Activated CD4-positive, alpha-beta T cell treated with anti-CD3 and anti-CD28 coated beads, Interleukin-2, amount 10 ng/mL, durations not matched to agents 24 days and 14 days (primary cell): ENCODE data around the gene ZBTB37. TPM values are rescaled to one million over a fixed set of nuclear protein-coding genes. Genes with fewer than 3 reads are reported as not detected.
"Not testable (repeated sequence)": the region's sequence is repeated elsewhere in the genome, so short reads cannot be mapped to it uniquely, and the experiment has no call there.

Experiments
- DNase-seq: peaks from one replicate; pipeline ENCODE4 v3.0.0; 2022
- H3K27ac Mint-ChIP-seq: one replicate; pipeline ENCODE4 v1.8.0; 2022; ENCODE audit warnings: mild to moderate bottlenecking, mixed read lengths
- H3K27me3 Mint-ChIP-seq: one replicate; pipeline ENCODE4 v1.8.0; 2022; ENCODE audit warnings: mixed read lengths
- H3K36me3 Mint-ChIP-seq: one replicate; pipeline ENCODE4 v1.8.0; 2022; ENCODE audit warnings: low read depth, mild to moderate bottlenecking, mixed read lengths
- H3K4me1 Mint-ChIP-seq: one replicate; pipeline ENCODE4 v1.8.0; 2021; ENCODE audit warnings: mixed read lengths
- H3K4me3 Mint-ChIP-seq: one replicate; pipeline ENCODE4 v1.8.0; 2022; ENCODE audit warnings: mild to moderate bottlenecking, moderate library complexity, mixed read lengths
- H3K9me3 Mint-ChIP-seq: one replicate; pipeline ENCODE4 v1.8.0; 2021; ENCODE audit warnings: mixed read lengths
- intact Hi-C: fragments of 100-400 bp; cut with micrococcal nuclease; formaldehyde crosslinking; loops from one replicate; pipeline ENCODE4 v1.15.1; 2023
- total RNA-seq: library from RNA; stranded (reverse); gene quantifications from 2 replicates; pipeline ENCODE4 v1.2.3, GENCODE V29; 2022

Gene ZBTB37
- total RNA-seq, 1 donor from 2014 or later = 9.1 TPM

- H3K36me3 Mint-ChIP-seq = peaks cover 50% of the 10 kb centered on the region
- intact Hi-C loops = loop anchor here (2.0 kb wide), 1 partner anchor 346 kb away; no protein-coding TSS in a partner anchor
- DNase-seq = peak; percentile 81
- no peaks in the 10 kb centered on the region for H3K27me3 Mint-ChIP-seq
- H3K9me3 Mint-ChIP-seq = no peaks in the 10 kb centered on the region
- H3K4me3 Mint-ChIP-seq = peak overlapping the region; percentile 65
- H3K4me1 Mint-ChIP-seq = peaks cover 42% of the 10 kb centered on the region
- H3K27ac Mint-ChIP-seq = peak overlapping the region; percentile 83
These were observed 2.3 kb downstream of the ZBTB37 start for GRCh38 chr1:173870252-173871075.

- intact Hi-C loops = loop anchor here (2.0 kb wide), 1 partner anchor 346 kb away; no protein-coding TSS in a partner anchor
- H3K4me3 Mint-ChIP-seq = peak overlapping the region; percentile 65
These were observed 2.9 kb downstream of the ZBTB37 start for GRCh38 chr1:173871091-173871490.

GRCh38 chr1:173871500-173871899, 3.3 kb downstream of the ZBTB37 start:
- no peak for DNase-seq
- H3K36me3 Mint-ChIP-seq = peaks cover 46% of the 10 kb centered on the region
- no peaks in the 10 kb centered on the region for H3K27me3 Mint-ChIP-seq
- H3K9me3 Mint-ChIP-seq = no peaks in the 10 kb centered on the region
- peaks cover 34% of the 10 kb centered on the region for H3K4me1 Mint-ChIP-seq
- intact Hi-C loops = loop anchor here (2.0 kb wide), 1 partner anchor 345 kb away; no protein-coding TSS in a partner anchor
- no peak overlapping the region for H3K4me3 Mint-ChIP-seq
- H3K27ac Mint-ChIP-seq = peak overlapping the region; percentile 64

More at GRCh38 chr1:173871091-173871490, 2.9 kb downstream of the ZBTB37 start:
- Mint-ChIP-seq H3K4me1 (peaks cover 38% of the 10 kb centered on the region), H3K36me3 (peaks cover 49% of the 10 kb centered on the region), H3K9me3 (no peaks in the 10 kb centered on the region), H3K27me3 (no peaks in the 10 kb centered on the region), H3K27ac (peak overlapping the region; percentile 83)
- no peak for DNase-seq

GRCh38 chr1:173876732-173877131, 8.6 kb downstream of the ZBTB37 start:
- Mint-ChIP-seq H3K9me3 (no peaks in the 10 kb centered on the region), H3K27me3 (no peaks in the 10 kb centered on the region), H3K4me1 (peaks cover 4% of the 10 kb centered on the region), H3K27ac (no peak overlapping the region), H3K36me3 (peaks cover 44% of the 10 kb centered on the region), H3K4me3 (no peak overlapping the region)
- no peak for DNase-seq
- intact Hi-C loops = no loop called here

- H3K36me3 Mint-ChIP-seq = peaks cover 41% of the 10 kb centered on the region
- no peaks in the 10 kb centered on the region for H3K27me3 Mint-ChIP-seq
- intact Hi-C loops = no loop called here
These were observed 10.1 kb downstream of the ZBTB37 start for GRCh38 chr1:173878251-173878650.

GRCh38 chr1:173881117-173881516, 12.9 kb downstream of the ZBTB37 start:
- H3K4me1 Mint-ChIP-seq, intact Hi-C loops, H3K27ac Mint-ChIP-seq, H3K4me3 Mint-ChIP-seq, H3K27me3 Mint-ChIP-seq, DNase-seq, H3K9me3 Mint-ChIP-seq: not testable (repeated sequence)
- H3K36me3 Mint-ChIP-seq = peaks cover 37% of the 10 kb centered on the region

More at GRCh38 chr1:173878251-173878650, 10.1 kb downstream of the ZBTB37 start:
- H3K4me1 Mint-ChIP-seq = peaks cover 2% of the 10 kb centered on the region
- no peak overlapping the region for H3K27ac Mint-ChIP-seq
- H3K9me3 Mint-ChIP-seq = no peaks in the 10 kb centered on the region
- no peak overlapping the region for H3K4me3 Mint-ChIP-seq
- DNase-seq = no peak

GRCh38 chr1:173884701-173885100, 16.5 kb downstream of the ZBTB37 start:
- Mint-ChIP-seq H3K27ac (no peak overlapping the region), H3K4me3 (no peak overlapping the region), H3K4me1 (peaks cover 11% of the 10 kb centered on the region), H3K36me3 (peaks cover 36% of the 10 kb centered on the region), H3K9me3 (no peaks in the 10 kb centered on the region), H3K27me3 (no peaks in the 10 kb centered on the region)
- no peak for DNase-seq
- intact Hi-C loops = no loop called here

- H3K9me3 Mint-ChIP-seq = no peaks in the 10 kb centered on the region
These were observed 18.8 kb downstream of the ZBTB37 start for GRCh38 chr1:173886746-173887611.

GRCh38 chr1:173887627-173888026, 19.4 kb downstream of the ZBTB37 start:
- no peaks in the 10 kb centered on the region for H3K9me3 Mint-ChIP-seq
- intact Hi-C loops = no loop called here
- peaks cover 31% of the 10 kb centered on the region for H3K36me3 Mint-ChIP-seq
- no peak overlapping the region for H3K27ac Mint-ChIP-seq
- no peaks in the 10 kb centered on the region for H3K27me3 Mint-ChIP-seq
- peaks cover 11% of the 10 kb centered on the region for H3K4me1 Mint-ChIP-seq
- no peak overlapping the region for H3K4me3 Mint-ChIP-seq
- no peak for DNase-seq

More at GRCh38 chr1:173886746-173887611, 18.8 kb downstream of the ZBTB37 start:
- Mint-ChIP-seq H3K27me3 (no peaks in the 10 kb centered on the region), H3K36me3 (peaks cover 33% of the 10 kb centered on the region), H3K4me3 (no peak overlapping the region), H3K4me1 (peaks cover 11% of the 10 kb centered on the region), H3K27ac (peak overlapping the region; percentile 16)
- intact Hi-C loops = no loop called here
- DNase-seq = no peak

- no peaks in the 10 kb centered on the region for H3K27me3 Mint-ChIP-seq
- H3K36me3 Mint-ChIP-seq = peaks cover 33% of the 10 kb centered on the region
- no peaks in the 10 kb centered on the region for H3K9me3 Mint-ChIP-seq
- no peak for DNase-seq
- intact Hi-C loops = no loop called here
- H3K4me1 Mint-ChIP-seq = peaks cover 11% of the 10 kb centered on the region
- no peak overlapping the region for H3K27ac Mint-ChIP-seq
- H3K4me3 Mint-ChIP-seq = no peak overlapping the region
These were observed 20.6 kb downstream of the ZBTB37 start for GRCh38 chr1:173888749-173889148.

GRCh38 chr1:173889885-173890284, 21.7 kb downstream of the ZBTB37 start:
- DNase-seq = no peak
- Mint-ChIP-seq H3K4me1 (peaks cover 11% of the 10 kb centered on the region), H3K27me3 (no peaks in the 10 kb centered on the region), H3K36me3 (peaks cover 37% of the 10 kb centered on the region), H3K27ac (no peak overlapping the region), H3K9me3 (no peaks in the 10 kb centered on the region), H3K4me3 (no peak overlapping the region)
- intact Hi-C loops = no loop called here

GRCh38 chr1:173893611-173894010, 25.4 kb downstream of the ZBTB37 start:
- H3K27ac Mint-ChIP-seq = no peak overlapping the region
- H3K4me1 Mint-ChIP-seq = no peaks in the 10 kb centered on the region
- H3K36me3 Mint-ChIP-seq = peaks cover 16% of the 10 kb centered on the region
- no peak for DNase-seq
- no peak overlapping the region for H3K4me3 Mint-ChIP-seq
- H3K27me3 Mint-ChIP-seq = no peaks in the 10 kb centered on the region
- no peaks in the 10 kb centered on the region for H3K9me3 Mint-ChIP-seq
- intact Hi-C loops = no loop called here

GRCh38 chr1:173894189-173894588, 26.0 kb downstream of the ZBTB37 start:
- no peaks in the 10 kb centered on the region for H3K9me3 Mint-ChIP-seq
- no peaks in the 10 kb centered on the region for H3K4me1 Mint-ChIP-seq
- no peak for DNase-seq
- H3K27ac Mint-ChIP-seq = no peak overlapping the region
- no peaks in the 10 kb centered on the region for H3K27me3 Mint-ChIP-seq
- H3K36me3 Mint-ChIP-seq = peaks cover 15% of the 10 kb centered on the region
- intact Hi-C loops = no loop called here
- H3K4me3 Mint-ChIP-seq = no peak overlapping the region

- no peaks in the 10 kb centered on the region for H3K9me3 Mint-ChIP-seq
- H3K4me1 Mint-ChIP-seq = peaks cover 4% of the 10 kb centered on the region
- no peaks in the 10 kb centered on the region for H3K27me3 Mint-ChIP-seq
- H3K36me3 Mint-ChIP-seq = no peaks in the 10 kb centered on the region
- DNase-seq = no peak
- intact Hi-C loops = no loop called here
- H3K4me3 Mint-ChIP-seq = no peak overlapping the region
- no peak overlapping the region for H3K27ac Mint-ChIP-seq
These were observed 32.2 kb downstream of the ZBTB37 start for GRCh38 chr1:173900427-173900826.
